T-helper 1 cell (primary cell): ENCODE measurements around the gene DAP3.
"Not testable (repeated sequence)": the region's sequence is repeated elsewhere in the genome, so short reads cannot be mapped to it uniquely, and the experiment has no call there.

Experiments
- DNase-seq, 5 donors: peaks; one replicate each; pipeline ENCODE4 v3.0.0-alpha.2; 2012 to 2020
- total RNA-seq, 4 donors: gene quantifications; one replicate each; lab custom pipeline; 2026; lab: John Stamatoyannopoulos, UW

The DAP3 gene
- total RNA-seq: 89.3 to 118 (median 108) reads per million in 4 donors

DNA sequence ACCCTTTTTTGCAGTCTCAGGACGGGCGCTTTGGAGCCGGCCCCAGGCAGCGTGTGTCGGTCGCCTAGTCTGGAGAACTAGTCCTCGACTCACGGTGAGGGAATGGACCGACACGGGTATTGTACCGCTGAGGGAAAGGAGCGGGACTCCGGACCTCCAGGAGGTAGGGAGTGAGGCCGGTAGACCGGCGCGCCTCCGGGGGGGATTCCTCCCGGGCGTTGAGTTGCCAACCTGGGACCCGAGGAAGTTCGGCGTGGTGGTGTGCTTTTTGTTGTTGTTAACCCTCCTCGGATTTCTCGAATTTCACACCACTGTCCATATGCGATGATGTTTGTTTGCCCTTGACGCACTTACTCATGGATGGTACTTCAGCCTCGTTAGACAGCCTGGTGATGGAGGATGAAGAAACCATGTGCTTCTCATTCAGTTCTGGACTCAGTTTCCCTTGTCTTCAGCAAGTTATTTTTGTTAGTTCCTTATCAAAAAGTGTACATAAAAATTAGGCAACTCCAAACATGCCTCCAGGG is at the start of gene DAP3:
Gene DAP3 (plus strand): TSS at position 11 of the 527 bp plus-strand sequence. CDS start 20,689 bp downstream, outside the sequence.
- DNase-seq: not testable (repeated sequence)

DNA sequence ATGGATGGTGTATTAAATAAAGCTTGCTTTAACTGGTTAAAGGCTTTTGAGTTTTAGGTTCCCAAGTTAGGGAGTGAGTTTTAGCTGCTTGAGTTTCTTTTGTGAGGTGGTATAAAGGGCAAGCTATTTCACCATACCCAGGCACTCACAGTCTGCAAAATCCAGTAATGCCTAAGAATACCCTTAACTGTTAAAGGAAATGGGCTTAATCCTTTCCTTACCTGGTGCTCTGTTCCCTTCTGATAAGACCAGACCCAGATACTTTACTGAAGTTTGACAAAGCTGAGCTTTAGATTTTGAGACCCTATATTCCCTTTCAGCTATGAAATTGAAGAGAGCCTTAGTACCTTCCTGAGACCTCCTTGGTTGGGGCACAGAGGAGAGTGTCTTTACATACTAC is 48.5 kb upstream of the DAP3 start:
- DNase-seq: no peak

DNA sequence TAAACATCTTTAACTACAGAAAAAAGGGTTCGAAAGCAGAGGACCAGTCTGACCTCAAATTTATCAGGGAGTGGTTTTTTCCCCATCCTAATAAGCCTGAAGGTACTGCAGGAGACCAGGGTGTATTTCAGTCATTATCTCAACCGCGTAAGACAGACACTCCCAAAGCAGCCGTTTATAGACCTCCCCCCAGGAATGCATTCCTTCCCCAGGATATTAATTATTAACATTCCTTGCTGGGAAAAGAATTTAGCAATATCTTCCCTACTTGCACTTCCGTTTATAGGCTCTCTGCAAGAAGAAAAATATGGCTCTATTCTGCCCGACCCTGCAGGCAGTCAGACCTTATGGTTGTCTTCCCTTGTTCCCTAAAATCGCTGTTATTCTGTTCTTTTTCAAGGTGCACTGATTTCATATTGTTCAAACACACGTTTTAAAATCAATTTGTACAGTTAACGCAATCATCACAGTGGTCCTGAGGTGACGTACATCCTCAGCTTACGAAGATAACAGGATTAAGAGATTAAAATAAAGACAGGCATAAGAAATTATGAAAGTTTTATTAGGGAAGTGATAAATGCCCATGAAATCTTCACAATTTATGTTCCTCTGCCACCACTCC is 46.2 kb upstream of the DAP3 start:
- not testable (repeated sequence) for DNase-seq

DNA sequence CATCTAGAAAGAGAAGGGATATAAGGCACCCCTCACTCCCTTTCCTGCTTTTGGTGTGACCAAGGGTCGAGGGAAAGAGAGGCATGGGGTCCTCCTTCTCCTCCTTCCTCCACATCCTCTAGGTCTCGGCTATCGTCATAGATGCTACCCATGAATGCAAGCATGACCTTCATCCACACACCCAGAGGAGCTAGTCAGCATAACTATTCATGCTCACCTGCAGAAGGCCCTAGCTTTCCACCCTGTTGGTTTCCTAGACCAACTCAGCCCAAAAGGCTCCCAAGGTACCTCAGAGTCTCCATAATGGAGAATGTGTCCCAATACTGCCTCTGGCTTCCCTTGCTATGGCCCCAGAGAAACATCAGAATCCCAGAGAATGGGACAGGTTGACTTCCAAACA is 45.7 kb upstream of the DAP3 start:
- DNase-seq: no peak

DNA sequence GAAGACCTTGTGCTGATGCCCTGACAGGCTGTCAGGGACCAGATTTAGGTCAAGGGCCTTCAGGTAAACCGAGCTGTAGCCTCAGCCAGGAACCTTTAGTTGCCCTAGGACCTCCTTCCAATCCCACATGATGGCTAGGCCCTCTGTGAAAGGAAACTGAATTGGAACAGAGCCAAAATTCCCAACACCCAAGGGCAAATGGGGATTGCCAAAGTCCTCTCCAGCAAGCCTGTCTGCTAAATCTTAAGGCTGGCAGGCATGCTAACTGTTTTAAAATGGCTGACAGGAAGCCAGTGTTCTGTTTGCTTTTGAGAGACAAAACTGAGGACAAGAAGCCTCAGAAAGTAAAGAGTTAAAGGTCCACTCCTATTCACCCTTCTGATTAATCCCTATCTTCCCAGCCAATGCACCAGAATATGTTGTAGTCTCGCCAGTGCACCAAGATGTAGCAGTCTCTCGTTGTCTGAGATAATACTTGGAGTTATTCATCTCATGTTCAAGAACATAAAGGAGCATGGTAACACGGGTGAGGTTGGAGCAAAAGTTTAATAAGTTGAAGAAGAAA is 43.8 kb upstream of the DAP3 start:
- no peak for DNase-seq

DNA sequence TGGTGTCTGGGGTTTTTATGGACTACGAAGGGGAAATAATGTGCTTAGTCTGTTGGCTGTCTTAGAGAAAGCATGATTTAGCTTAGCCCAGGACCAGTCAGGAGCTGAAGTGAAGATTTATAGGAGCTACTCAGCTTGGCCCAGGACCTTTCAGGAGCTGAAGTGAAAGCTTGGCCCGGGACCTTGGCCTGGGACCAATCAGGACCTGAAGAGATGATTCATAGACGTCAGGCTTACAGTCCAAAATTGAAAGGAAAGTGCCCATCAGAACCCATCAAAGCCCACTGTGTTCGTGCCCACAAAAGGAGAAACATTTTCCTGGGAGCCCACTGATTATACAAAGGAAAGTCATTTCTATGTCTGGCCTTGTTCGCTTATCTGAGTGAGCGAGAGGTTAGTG is 43.2 kb upstream of the DAP3 start:
- DNase-seq: no peak

DNA sequence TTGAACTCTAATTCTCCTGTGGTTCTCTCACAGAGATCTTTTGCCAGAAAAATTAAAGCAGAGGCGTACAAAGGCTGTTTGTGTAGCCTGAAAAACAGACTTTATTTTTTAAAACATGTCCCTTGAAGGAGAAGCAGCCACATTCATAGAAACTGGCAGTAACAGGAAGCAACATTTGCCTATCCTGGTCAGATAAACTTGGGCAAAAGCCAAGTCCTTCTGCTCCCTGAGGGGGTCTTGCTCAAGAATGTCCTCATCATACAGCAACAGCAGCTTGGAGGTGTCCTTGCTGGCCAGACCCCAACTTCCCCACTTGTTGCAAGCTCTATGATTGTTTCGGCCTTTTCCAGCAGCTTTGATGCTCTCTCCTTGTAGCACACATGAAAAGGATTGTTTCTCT is 42.6 kb upstream of the DAP3 start:
- DNase-seq: no peak

DNA sequence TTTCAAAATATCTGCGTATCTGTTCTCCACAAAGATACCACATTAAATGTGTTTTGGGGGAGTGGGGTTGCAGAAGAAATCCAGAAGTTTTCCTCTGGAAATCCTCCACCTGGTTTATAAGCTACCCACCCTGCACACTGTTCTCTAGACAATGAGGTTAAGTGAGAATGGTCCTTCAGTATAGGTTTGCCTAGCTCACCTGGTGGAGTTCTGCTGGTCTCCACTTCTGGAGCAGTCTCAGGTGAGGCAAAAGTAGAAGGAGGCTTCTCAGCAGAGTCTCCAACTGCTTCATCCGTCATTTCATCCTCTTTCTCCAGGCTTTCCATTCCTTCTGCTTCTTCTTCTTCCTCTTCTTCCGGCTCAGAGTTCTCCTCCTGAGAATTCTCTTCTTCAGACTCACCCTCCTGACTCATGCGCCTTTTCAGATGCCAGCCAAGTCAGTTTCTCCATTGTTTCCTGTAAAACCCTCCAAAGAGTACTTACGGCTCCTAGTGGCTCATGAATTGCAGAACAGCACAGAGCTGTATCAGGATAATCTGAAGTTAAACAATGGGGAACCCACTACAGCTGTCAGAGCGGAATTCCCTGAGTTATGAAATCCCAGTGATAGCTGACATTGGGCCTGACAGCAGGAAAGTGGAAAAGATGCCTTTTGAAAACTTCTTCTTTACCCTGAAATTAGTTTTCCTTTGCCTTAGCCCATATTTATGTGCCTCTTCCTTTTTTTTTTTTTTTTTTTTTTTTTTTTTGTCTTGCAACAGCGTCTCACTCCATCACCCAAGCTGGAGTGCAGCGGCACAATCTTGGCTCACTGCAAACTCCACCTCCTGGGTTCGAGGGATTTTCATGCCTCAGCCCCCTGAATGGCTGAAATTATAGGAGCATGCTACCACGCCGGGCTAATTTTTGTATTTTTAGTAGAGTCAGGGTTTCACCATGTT is 40.4 kb upstream of the DAP3 start:
- no peak for DNase-seq

DNA sequence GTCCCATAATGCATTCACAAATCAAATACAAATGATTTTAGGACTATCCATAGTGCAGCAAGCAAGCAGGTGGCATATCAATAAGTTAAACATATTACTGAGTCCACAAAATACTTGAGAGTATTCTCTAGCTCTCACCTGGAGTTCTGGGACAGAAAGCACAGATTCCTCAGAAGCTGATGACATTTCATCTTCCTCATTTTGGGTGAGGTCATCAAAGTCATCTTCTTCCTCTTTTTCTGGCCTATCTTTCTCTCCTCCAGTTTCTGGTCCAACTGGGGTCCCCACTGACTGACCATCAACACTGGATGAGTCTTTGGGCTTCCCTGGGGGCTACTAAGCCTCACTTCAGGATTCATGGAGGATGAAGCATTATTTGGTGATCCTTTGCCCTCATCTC is 39.2 kb upstream of the DAP3 start:
- no peak for DNase-seq

DNA sequence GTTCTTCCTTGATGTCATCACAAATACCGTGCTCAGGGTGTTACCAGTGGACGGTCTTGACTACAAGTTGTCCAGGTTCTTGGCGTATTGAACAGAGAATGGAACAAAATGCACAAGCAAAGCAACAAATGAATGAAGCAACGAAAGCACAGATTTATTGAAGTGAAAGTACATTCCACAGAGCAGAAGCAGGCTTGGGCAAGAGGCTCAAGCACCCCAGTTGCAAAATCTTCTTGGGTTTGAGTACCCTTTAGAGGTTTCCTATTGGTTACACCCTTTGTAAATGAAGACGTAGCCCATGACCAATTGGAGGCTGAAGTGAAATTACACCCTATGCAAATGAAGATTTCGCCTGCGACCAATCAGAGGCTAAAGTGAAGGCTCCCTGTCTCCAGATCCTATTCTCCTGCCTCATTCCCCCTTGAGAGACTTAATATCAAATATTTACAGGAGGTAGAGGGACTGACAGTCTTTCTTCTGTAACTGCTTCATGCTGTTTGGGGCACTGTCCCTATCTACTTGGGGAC is 38.6 kb upstream of the DAP3 start:
- no peak for DNase-seq

DNA sequence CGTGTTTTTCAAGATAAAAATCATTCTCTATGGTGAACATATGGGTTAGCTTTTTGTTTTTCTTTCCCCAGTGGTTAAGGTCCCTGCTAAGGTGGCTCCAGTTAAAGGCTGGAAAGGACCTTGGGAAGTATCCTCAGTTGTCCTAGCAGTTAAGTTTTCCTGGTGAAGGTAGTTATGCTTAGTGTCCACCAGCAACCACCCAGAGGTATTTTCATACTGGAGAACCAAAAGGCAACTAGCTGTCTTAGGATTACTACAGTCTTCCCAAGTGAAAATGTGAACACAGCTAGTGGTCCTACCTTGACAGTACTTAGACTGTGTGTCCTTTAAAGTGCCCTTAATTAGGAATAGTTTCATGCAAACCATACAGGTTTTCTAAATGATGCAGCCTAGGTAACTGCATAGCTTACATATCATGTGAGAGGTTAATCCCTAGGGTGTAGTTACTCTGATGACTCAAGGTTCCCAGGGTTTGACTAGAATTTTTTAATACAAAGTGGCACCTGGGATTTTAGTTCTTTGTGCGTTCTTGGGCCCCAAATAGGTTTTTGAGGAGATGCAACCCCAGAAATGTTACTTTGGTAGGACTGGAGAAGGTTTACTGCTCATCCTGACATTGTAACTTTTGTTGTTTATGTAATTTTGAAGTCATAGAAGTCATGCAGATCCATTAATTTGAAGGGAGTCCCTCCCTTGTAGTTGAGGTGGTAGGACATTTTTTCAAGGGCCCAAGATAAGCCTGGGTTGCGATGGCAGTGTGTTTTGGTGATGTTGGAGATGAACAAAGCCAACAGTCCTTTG is 36.8 kb upstream of the DAP3 start:
- no peak for DNase-seq

DNA sequence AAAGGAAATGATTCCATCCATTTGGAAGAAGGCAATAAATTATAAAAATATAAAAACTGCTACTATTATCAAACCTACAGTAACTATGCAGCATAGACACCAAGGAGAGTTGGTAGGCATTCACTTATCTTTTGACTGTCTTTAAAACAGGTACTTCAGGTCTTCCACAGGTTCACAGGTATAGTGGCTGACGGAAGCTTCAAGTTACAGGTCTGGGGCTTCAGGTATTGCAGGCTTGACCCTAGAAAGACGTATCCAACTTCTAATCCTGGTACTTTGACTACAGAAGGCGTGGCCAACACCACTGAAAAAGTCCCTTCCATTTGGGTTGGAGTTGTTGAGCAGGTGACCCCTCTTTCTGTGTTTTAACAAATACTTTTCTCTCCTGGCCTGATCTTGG is 35.9 kb upstream of the DAP3 start:
- no peak for DNase-seq

DNA sequence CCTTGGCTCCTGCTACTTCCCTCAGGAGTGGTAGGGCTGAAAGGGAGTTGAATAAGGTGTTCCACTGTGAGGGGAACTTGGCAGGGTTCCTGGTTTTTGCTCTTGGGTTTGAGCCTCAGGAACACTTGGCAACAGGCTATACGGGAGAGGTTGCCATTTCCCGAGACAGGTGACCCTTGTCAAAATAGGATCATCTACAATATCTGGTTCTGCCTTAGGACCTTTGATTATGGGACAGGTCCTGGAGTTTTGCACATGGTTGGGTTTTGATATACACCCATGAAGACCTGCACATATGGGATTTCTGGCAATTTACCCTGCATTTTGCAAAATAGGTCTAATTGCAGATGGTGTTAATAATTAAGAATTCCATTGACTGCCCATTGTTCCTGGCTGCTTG is 31.4 kb upstream of the DAP3 start:
- no peak for DNase-seq

DNA sequence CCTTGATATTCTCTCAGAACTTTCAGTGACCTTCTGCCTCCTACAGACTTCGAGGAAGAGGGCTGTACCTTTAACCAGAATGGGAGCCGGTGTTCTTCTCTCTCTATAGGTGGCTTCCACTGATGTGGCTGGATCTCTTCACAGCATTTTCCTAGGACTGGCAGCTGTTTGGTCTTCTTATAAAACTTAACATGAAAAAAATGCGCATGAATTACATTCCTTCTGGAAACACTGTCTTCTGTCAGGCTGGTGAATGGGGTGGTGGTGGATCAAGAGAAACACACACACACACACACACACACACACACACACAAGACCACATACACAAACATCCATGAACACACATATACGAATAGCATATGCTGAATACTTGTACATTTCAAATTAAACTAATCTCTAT is 27.7 kb upstream of the DAP3 start:
- DNase-seq: not testable (repeated sequence)

DNA sequence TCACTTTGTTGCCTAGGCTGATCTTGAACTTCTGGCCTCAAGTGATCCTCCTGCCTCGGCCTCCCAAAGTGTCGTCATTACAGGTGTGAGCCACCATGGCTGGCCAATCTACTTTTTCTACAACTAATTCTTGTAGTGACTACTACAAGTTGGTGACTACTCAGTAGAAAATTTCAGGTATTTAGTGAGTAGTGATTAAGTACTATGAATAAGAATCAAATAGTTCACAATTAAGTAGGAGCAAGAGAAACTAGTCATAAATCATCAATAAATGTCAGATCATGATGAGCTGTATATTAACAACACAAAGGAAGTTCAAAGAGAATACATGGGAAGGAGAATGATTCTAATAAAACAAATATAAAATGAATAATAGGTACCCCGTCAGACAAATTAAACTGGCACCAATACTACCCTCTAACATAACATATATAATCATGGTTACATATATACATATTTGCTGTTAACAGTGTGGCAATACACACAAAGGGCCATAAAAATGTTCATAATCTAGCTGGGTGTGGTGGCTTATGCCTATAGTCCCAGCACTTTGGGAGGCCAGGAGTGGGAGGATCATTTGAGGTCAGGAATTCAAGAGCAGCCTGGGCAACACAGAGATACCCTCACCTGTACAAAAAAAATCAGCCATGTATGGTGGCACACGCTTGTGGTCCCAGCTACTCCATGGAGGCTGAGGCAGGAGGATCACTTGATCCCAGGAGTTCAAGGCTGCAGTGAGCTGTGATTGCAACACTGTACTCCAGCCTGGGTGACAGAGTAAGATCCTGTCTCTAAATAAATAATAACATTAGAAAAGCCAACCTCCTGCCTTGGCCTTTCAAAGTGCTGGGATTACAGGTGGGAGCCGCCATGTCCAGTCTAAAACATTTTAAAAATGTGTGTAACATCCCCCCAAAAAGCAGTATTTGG is 19.4 kb upstream of the DAP3 start:
- DNase-seq: no peak

DNA sequence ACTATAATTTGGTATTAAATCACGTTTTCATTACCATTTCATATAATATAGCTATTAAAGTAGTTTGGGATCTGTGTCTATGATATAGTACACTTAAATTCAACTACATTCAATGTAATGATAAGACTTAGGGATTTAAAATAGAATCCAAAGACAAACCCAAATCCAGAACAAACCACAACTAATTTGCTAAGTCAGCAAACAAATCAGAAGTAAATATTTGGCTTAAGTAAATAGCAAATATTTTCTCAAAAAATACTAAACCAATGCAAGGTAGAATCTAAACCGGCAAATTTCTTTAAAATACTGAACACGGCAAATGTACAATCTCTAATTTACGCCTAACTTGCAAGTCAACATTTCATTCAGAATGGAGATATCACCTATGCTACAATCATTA is 17.1 kb upstream of the DAP3 start:
- DNase-seq: no peak

DNA sequence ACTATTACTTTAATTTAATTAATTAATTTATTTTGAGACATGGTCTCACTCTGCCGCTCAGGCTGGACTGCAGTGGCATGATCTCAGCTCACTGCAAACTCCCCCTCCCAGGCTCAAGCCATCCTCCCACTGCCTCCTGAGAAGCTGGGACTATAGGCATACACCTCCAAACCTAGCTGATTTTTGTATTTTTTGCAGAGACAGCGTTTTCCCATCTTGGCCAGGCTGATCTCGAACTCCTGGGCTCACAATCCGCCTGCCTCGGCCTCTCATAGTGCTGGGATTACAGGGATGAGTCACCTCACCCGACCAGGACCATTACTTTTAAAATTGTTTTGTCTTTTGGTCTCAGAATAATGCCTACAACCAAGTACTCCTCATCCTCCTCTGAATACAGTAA is 15.9 kb upstream of the DAP3 start:
- DNase-seq: no peak

DNA sequence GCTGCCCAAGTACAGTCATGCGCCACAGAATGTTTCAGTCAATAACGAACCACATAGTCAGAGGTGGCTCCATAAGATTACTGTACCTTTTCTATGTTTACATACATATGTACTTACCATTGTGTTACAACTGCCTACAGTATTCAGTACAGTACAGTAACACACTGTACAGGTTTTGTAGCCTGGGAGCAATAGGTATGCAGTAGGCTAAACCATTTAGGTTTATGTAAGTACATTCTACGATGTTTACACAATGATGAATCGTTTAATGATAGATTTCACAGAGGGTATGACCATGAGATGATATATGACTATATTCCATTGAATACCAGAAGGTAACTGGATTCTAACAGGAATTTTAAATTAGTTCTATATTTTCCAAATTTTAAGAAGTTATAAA is 10.9 kb upstream of the DAP3 start:
- DNase-seq: no peak

DNA sequence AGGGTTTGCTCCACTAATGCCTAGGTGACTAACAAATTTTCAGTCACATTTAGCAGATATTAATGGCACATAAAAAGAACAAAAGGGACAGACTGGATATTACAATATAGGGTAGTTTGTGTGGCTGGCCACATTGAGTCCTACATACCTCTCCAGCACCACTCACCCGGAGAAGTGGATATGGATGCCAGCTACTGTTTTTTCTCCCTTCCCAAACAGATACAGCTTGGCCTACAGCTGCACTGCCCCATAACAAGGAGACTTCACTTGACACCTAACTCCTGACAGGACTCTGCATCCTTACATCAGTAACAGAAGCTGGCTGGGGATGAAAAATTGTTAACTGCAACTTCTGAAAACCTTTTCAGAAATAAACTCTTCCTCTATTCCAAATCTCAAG is 9.9 kb upstream of the DAP3 start:
- DNase-seq: not testable (repeated sequence)

DNA sequence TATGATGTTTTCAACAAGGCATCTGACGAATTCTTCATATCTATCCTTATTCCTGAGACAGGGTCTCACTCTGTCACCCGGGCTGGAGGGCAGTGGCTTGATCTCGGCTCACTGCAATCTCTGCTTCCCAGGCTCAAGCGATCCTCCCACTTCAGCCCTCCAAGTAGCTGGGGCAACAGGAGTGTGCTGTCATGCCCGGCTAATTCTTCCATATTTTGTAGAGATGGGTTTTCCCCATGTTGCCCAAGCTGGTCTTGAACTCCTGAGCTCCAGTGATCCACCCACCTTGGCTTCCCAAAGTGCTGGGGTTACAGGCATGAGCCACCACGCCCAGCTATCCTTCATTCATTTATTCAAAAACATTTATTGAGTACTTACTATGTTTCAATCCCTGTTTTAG is 8.4 kb upstream of the DAP3 start:
- no peak for DNase-seq

DNA sequence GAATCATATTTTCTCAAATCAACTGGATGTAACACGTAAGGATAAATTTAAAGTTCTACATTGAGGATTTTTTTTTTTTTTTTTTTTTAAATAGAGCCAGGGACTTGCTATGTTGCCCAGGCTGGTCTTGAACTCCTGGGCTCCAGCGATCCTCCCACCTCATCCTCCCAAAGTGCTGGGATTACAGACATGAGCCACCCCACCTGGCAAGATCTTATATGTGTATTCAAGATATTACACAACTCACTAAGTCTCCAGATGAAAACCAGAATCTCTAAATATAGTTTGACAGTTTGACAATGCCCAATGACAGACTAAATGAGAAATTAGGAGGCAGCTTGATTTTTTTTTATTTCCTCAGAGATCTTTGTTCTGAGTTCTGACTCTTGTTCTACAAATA is 7.1 kb upstream of the DAP3 start:
- DNase-seq: no peak
